NCI-H82 treated with DMSO at 0.1 percent for 48 hours (cell line): ENCODE results near the gene ITPK1.
"Not testable (repeated sequence)": the region's sequence is repeated elsewhere in the genome, so short reads cannot be mapped to it uniquely, and the experiment has no call there.

Source experiments
- DNase-seq: peaks from one replicate; lab custom pipeline; 2025; ENCODE audit not compliant: unreplicated experiment; lab: John Stamatoyannopoulos, UW

Gene ITPK1

DNA sequence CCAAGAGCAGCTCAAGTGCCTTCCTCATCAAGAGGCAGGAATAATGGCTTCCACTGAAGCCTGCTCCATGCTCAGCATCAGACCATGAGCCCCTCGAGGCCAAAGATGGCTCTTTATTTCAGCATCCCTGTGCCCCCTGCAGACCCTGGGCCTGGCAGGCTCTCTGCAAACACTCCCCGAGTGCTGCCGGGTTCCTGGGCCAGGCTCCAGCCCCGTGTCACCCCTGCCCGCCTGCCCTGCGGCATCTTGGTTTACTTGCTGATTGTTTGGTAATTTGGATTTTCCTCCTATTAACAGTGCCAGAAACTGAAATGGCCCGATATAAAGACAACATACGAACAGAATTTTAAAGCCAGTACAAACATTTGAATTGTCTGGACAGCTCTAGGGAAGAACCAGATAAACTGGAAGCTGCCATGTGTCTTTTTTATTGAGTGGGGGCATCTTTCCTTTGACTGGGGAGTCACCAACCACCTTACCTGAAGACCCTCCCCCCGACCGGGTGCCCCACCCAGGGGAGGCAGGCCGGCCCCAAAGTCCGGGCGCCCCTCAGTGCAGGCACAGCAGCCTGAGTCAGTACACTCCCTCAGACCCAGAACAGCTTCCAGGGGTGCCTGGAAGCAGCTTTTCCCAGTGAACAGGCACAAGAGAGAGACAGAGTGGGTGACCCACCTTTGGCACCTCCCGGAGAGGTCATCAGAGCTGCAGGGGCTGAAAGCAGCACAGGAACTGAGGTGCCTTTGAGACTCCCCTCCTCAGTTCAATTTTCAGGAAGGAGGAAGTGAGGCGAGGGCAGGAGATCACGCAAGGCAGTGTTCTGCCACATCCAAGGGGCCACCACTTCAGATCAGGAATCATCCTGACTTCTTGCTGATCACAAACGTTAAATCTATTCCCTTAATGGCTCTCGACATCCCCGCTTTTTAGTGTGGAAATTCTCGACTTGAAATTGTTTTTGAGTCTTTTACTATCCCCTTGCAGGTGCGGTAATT lies 30.6 kb downstream of the ITPK1 start:
- DNase-seq = no peak

DNA sequence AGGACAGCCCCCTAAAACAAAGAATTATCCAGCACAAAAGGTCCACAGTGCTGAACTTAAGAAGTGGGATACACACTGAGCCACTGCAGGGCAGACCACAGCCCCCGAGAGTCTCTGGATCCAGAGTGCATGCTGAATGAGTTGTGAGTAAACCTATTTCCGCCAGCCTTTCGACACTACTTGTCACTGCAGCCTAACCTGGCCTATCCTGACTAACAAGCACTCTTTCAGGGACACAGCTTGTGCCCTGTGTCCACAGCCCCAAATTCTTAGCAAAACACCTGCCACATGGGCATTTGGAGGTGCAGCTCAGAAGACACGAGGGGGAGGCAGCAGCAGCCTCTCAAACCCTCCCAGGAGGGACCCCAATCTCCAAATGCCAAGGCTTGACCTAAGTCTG lies 31.3 kb downstream of the ITPK1 start:
- no peak for DNase-seq

DNA sequence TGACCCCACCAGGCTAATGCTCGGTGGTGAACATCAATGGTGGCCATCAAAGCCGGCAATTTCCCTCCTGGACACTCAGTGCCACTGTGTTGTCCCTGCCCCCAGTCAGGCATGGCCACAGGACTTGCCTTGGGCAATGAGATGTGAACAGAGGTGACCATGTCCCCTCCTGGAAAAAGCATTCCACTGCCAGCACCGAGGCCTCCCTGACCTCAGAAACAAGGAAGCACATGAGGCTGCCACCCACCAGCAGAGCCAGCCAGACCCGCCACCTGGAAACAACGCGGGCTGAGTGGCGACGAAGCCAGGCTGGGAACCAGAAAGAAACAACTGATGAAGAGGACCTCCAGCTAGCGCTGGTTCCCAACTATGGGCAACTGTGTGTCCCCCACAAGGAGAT lies 31.8 kb downstream of the ITPK1 start:
- no peak for DNase-seq

DNA sequence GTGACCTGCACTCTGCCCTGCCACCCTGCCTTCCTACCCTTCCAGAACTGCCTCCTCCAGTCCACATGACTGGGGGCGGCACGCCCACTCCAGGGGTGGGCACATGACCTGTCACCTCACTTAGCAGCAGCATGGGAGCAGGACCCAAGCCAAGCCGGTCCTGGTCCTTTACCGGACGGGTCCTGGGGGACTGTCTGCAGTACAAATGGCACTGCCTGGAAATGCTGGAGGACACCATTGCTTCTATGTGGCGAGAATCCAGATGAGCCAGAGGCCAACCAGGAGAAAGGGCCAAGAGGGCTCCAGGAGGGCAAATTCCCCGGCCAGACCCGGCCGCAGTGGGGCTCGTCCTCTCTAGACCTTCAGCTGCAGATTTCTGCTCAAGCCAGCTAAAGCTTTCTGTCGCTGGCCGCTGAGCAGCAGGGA lies 33.1 kb downstream of the ITPK1 start:
- DNase-seq = no peak

DNA sequence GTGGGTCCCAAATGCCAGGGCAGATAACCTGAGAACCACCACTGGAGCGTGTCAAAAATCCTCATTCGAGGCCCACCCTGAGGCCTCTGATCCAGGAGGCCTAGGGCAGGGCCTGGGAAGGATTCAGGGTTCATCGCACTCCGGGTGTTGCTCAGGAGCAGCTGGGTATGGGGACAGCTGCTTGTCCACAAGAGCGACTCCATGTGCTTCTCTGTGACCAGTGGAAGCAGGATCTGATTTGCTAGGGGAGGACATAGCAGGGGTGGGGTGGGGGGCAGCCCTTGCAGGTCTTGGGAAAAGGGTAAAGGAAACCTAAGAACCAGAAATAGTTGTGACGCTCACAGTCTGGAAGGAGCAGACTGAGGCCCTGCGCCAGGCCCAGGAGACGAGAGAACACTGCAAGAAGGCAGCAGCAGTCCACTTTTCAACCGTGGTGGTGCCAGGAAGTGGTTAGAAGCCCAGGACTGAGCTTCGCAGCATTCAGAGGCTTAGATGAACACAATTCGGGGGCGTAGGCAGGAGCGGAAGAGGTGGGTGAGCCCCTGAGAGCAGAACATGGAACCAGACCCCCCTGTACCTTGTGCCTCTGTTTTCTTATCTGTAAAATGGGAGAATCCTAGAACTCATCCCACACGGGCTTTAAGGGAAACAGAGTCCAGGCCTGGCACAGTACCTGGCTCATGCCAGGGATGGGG lies 33.7 kb downstream of the ITPK1 start:
- no peak for DNase-seq

DNA sequence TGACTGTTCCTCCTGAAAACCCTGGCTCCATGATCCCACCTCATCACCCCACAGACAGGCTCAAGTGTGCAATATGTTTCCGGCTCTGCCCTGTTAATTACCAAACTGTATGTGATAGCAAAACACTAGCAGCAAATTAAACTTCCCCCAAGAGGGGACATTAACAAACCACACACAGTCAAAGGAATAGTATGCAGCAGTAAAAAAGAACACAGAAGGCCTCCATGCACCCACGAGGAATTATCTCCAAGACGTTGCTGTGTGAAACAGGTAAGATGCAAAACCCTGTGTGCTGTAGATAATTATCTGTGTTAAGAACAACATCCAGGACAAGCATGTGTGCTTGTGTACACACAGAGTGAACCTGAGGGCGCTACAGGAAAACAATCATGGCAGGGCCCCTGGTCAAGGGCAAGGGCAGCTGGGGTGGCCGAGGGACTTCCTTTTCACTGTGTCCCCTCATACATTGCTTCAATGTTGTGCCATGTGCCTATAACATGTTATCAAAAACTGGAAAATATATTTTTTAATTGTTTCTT lies 35.8 kb downstream of the ITPK1 start:
- no peak for DNase-seq

DNA sequence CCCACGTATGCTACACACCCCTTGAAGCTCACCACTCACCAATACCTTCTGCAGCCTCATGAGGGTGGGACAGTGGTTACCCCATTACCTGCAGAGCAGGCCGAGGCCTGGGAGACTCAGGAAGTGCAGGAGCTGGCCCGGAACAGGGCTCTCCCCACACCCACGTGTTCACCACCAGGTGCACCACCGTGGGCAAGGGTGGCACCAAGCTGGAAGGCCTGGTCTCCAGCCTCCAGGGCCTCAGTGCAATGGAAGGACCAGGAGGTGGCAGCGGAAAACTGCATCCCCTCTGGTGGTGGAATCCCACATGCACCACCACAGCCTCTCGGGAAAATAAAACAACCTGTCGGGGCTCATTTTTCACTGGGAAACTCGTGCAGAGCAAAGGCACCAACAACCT lies 36.4 kb downstream of the ITPK1 start:
- no peak for DNase-seq

DNA sequence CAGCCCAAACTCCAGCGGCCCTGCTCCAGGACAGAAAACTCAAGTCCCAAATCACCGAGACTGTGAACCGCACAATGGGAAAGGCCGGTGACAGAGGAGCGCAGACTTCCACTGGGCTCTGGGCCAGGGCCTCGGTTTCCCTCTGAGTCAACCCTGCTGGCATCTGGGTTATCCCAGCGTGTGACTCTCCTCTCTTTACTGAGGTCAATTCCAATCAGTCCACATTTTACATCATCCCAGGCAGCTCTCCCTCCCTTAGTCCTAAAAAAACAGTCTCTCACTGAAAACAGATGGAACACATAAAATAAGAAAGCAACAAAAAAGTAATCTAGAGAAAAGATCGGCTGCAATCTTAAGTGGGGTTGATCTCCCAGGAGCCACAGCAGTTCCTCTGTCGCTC lies 36.9 kb downstream of the ITPK1 start:
- DNase-seq = no peak

DNA sequence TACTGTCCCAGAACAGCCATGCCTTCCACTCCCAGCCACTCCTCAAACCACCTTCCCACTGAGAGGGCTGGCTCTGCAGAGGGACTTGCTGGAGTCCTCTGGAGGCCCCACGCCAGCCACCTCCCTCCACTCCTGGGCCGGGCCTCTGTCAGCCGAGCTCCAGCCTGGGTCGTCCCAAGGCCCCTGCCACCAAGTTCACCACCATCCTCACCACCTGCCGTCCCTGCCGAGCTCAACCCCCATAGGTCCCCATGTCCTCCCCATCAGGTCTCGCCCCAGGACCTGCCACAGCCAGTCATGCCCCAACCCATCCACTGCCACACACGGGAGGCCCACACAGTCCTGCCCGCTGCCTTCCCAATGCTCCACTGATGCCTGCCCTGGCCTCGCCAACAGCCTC lies 39.0 kb downstream of the ITPK1 start:
- no peak for DNase-seq

DNA sequence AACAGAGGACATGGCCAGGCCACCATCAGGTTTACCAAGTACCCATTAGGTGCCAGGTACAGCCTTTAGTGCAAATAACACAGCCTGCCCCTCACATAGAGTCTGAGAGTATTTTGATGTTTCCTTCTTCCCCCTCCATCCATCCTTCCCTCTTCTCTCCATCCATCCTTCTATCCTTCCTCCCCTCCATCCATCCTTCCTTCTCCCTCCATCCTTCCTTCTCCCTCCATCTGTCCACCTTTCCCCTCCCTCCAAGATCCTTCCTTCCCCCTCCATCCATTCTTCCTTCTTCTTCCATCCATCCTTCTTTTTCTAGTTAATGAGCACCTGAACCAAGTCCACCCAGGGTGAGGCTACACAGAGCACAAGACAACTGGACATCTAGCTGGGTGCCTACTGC lies 39.8 kb downstream of the ITPK1 start:
- DNase-seq = no peak

DNA sequence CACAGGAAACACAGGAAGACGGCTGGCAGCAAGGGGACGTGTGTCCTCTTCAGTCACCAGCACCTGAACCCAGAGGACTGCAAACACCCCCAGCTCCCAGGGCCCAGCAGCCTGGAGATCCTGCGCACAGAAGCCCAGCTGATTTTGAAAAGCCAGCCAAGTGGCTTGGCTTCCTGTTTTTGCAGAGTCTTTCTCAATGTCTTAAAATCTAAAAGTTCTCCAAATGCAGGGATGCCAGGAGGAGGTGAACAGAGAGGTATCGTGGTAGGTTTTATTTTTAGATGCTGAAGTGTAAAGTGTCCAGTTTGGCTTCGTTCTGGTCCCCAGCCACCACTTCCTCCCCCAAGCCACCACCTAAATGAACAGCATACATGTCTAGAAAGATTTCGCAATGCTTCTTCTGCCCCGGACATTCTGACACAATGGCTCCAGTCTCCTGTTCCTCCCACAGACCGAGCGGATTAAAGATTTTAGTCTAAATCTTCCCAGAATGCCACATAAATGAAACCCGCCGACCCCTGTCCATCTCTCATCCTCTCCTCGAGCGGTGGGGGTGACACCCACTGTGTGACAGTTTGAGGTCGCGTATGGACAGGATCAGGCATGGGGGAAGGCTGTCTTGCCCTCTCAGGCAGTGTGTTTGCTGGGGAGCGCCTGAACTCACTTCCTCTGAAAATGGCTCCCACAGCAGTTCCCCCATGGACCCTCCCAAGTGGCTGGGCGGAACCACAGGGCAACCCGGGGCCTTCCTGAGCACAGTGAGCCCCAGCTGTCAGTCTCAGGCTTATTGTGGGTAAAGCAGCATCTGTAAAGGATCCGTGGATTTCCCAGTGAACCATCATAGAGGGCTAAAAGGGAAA lies 41.6 kb downstream of the ITPK1 start:
- no peak for DNase-seq

DNA sequence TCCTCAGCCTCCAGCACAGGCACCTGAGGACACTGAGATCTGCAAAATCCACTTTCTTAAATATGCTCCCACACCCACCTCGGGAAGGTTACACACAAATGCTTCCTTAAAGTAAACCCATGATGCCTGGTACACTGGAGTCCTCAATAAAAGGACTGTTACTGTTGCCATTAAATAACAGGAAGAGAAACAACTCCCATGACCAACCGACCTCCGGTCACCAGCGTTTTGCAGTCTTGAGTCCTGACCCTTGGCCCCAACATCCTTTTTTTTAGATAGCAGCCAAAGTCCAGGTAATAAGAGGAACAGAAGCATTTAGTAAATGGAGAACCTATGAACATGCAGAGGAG lies 42.4 kb downstream of the ITPK1 start:
- no peak for DNase-seq

DNA sequence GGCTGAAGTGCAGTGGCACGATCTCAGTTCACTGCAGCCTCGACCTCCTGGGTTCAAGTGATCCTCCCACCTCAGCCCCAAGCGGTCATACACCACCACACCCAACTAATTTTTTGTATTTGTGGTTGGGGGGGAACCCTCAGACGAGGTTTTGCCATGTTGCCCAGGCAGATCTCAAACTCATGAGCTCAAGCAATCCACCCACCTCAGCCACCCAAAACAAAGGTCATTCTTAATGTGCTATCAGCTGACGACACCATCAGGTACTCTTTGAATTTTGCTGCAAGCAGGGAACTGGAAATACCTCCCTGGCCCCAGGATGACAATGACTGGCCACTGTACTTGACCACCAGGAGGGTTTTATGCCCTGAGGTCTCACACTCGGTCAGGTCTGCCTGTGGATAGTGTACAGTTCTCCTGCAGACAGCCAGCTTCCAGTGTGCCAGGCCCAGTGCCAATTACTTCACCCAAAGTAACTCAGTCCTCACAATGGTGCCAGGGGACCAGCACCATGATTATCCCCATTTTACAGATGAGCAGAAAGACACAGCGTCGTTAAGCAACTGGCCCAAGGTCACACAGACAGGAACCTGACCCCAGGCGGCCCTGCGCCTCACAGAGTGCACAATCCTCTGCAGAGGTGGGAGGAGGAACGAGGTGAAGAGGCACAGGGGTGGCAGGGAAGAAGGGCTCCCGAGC lies 42.9 kb downstream of the ITPK1 start:
- DNase-seq = no peak

DNA sequence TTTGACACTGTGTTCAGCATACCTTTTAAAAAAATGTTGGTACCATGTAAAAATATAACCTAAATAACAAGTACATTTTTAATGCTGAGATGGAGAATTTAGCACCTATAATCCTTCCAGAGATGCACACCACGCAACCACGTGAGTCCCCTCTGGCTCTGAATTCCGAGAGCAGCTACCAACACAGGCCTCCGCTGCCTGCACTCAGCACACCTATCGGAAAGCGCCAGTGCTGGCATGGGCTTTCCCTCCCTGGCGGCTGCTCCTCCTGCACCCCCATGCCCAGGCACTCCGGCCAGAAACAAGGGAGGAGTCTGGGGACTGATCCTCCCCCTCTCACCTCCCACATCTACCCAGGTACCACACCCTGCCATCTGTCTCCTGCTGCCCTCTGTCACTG lies 47.0 kb downstream of the ITPK1 start:
- no peak for DNase-seq

DNA sequence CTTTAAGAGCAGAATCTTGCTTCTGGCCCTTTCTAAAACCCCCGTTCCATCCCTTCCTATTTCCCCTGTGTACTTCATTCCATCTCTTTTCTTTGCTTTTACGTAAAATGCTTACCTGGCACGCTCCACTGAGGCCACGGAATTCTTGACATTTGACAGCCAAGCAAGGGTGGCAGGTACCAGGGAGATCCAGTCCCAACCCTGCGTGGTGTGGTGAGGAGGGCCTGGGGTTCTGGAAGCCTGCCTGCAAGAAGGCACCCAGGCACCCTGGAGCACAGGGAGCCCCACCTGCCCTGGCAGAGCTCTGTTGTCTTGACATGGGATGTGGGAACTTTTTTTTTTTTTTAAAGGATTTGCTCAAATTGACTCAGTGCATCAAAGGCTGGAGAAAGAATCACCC lies 48.6 kb downstream of the ITPK1 start:
- DNase-seq = no peak

DNA sequence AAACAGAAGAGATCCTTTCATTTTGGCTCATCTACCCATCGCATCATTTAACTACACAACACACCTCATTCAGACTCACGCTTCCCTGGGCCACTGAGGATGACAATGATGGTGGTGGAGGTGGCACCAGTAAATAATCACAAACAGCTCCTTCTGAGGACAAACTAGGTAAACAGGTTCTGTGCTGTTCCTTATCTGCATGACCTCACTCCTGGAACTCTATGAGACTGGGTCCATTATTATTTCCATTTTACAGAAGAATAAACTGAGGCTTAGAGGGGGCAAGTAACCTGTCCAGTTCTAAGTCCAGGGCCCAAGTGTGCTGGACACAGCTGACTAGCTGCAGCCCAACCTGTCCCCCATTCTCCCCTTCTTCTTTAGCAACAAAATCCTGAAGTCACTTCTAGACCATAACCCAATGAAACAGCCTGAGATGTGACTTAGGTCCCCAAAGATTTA lies 50.4 kb downstream of the ITPK1 start:
- DNase-seq = no peak

DNA sequence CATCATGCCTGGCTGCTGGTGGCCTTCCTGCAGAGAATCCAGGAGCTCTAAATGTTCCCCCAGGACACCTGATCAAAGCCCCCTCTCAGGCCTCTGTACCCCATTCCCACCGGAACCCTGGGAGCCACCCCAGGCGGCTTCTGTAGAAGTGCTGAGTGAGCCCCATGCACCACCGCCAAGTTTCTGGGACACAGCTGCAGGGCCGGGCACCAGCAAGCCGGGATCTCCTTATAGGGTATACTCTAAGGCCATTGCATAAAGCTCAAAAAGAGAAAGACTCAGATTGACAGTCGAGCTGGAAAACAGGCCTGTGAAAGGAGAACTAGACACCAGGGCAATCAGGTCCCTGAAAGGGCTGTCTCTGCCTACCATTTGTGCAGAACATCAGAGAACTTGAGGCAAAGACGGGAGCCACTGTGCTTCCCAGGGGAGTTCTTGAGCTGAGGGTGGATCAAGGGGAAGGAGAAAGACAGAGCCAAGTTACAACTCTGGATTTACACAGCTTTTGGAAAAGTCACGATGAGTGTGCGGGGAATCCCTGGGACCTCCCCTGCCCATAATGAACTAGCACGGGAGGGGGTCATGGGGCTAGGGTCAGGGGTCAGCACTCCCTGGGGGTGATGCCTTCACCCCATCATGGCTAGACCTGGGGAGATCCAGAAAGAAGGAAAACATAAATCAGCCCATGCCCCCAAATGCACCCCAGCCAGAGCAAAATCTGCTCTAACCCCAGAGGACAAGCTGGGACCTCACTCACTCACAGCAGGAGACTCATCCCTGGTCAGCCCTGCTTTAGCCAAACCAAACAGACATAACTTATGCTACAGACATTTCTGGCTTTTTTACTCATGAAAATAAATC lies 51.1 kb downstream of the ITPK1 start:
- no peak for DNase-seq

DNA sequence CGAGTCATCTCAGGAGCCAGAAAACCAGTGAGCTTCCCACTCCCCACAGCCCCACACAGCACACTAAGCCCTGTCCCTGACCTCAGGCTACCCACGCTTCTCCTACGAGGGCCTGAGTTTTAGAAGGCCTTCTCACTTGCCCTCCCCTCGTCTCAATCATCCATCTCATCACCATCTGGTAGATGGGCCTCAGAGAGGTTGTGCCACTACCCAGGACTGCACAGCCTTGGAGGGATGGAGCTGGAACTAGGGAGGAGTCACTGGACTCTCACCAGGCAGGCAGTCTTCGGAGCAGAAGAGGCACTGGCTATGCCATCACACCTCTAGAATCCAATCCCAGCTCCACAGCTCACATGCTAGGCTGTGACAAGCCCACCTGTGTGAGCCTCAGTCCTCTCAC lies 52.3 kb downstream of the ITPK1 start:
- no peak for DNase-seq

DNA sequence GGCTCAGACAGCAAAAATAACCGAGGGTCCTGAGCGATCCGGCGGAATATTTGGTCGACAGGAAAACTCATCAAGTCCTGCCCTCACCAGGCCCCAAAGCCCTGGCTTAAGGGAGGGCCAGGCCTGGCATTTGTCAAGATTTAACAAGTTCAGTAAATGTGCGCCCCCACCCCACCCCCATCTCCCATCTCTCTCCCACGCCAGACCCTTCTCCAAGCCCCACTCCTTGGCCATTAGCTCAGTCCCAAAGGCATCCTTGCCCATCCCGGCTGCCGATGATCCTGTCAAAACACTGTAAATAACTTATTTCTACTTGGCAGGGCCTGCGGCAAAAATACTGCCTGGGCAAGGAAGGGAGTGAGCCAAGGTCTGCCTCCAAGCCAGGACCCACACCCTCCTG lies 52.8 kb downstream of the ITPK1 start:
- DNase-seq = no peak

DNA sequence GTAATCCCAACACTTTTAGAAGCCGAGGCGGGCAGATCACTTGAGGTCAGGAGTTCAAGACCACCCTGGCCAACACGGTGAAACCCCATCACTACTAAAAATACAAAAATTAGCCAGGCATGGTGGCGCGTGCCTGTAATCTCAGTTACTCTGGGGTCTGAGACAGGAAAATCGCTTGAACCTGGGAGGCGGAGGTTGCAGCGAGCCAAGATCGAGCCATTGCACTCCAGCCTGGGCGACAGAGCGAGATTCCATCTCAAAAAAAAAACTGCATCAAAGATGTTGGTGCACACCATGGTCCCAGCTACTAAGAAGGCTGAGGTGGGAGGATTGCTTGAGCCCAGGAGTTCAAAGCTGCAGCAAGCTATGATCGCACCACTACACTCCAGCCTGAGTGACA lies 53.7 kb downstream of the ITPK1 start:
- DNase-seq = not testable (repeated sequence)
